ENCODE results near the gene RTF2. TPM values are rescaled to one million over a fixed set of nuclear protein-coding genes. Genes with fewer than 3 reads are reported as not detected.

Gene RTF2
- total and polyA plus RNA-seq, 2 of the 4 experiments (the other 2 are of a cell fraction) = 102 to 109 TPM

DNA sequence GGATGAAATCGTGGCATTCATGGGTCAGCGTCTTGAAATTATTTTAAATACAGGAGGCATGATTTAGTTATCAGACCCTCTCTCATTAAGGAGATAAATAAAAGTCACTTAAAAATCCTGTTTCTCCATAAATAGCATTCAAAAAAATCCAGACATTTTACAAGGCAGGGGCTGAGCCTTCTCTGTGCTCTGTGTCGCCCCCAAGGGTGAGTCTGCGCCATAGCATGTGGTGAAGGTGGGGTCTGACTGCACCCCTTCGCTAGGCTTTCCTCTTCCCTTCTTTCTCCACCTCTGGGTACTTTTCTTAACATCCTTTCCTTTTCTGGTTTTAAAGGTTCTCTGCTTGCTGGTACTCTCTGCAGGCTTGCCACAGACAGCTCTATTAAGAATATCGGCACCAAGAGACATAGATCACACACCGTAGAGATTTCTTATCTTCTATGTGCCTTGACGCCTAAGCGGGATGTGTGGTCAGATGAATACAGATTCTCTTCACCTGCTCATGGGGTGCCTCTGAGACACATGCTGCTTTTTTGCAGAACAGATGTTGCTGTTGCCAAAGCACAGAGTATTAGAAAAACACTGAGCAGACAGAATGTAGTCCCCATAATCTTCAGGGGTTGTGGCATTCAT is 36.1 kb downstream of the RTF2 start:
- DNase-seq = no peak
- no peak overlapping the region for H3K56ac ChIP-seq (ENCODE audit: extremely low read depth, insufficient read depth, low read length)
- H3K9ac ChIP-seq (ENCODE audit: low read depth, low read length) = no peak overlapping the region
- no peaks in the 10 kb centered on the region for H3K27me3 ChIP-seq (ENCODE audit: control insufficient read depth, insufficient read depth, low read length)
- intact Hi-C loops (cut with micrococcal nuclease) = no loop called here
- H2BK120ac ChIP-seq (ENCODE audit: low read depth, low read length) = no peak overlapping the region
- H3K79me1 ChIP-seq (ENCODE audit: low read depth in 1 of 2, low read length in 2 of 2) = peaks cover 28 to 40% of the 10 kb centered on the region in 2 experiments
- in situ Hi-C loops (cut with MboI; ENCODE audit: low sequenced_read_pairs) = no loop called here
- H2BK15ac ChIP-seq (ENCODE audit: low read depth, low read length) = no peak overlapping the region
- H2BK20ac ChIP-seq (ENCODE audit: low read depth, low read length) = no peak overlapping the region
- no peak overlapping the region for H3K18ac ChIP-seq (ENCODE audit: low read depth, low read length)
- H4K5ac ChIP-seq (ENCODE audit: low read depth, low read length) = no peak overlapping the region
- peak; percentile 51; the same call in 1 of the 2 replicates for ATAC-seq (ENCODE audit: low read depth)
- no peak overlapping the region for H3K4me3 ChIP-seq (ENCODE audit: insufficient read depth, low read depth, low read length)
- H3K4me1 ChIP-seq (ENCODE audit: control insufficient read depth, insufficient read depth, low read length) = no peaks in the 10 kb centered on the region
- H3K14ac ChIP-seq (replicated peaks; ENCODE audit: low read depth, low read length) = no peak overlapping the region
- no peak overlapping the region for H2AFZ ChIP-seq (replicated peaks; ENCODE audit: low read length, poor library complexity)
- no CpG with 5 or more reads among the region's 9 CpGs for WGBS, 2 experiments (ENCODE audit: extremely low coverage in 2 of 2, insufficient read length in 1 of 2)
- no peak overlapping the region for H3K23ac ChIP-seq (ENCODE audit: low read depth, low read length)
- H2AK9ac ChIP-seq (replicated peaks; ENCODE audit: low read depth, low read length, poor library complexity) = no peak overlapping the region
- dilution Hi-C loops (cut with HindIII; ENCODE audit: low sequenced_read_pairs, unreplicated experiment) = no loop called here
- no peak overlapping the region for H4K8ac ChIP-seq (ENCODE audit: low read depth in 2 of 2, low read length in 2 of 2)
- no peaks in the 10 kb centered on the region for H3K9me3 ChIP-seq (ENCODE audit: control insufficient read depth, insufficient read depth, low read length)
- POLR2A ChIA-PET (ENCODE audit: unreplicated experiment) = no interaction called here
- H3K36me3 ChIP-seq (ENCODE audit: control insufficient read depth, insufficient read depth, low read length) = peaks cover 19% of the 10 kb centered on the region; the same call in 1 of the 2 replicates
- no TSS peak for BruUV-seq (replicated peaks)
- H3K27ac ChIP-seq (ENCODE audit: insufficient read depth, low read length) = no peak overlapping the region
- H3K9me1 ChIP-seq (ENCODE audit: insufficient read depth, low read length) = no peaks in the 10 kb centered on the region; the same call in 1 of the 2 replicates
- H3K4ac ChIP-seq (ENCODE audit: low read depth, low read length) = no peak overlapping the region
- TF ChIP-seq FOS (IDR thresholded peaks at IDR 0.05; ENCODE audit: low read depth, low read length) = no peak
- TF ChIP-seq USF2 (IDR thresholded peaks at IDR 0.05; ENCODE audit: low read depth, low read length) = no peak
- peak; percentile 34 for TF ChIP-seq CTCF (conservative IDR thresholded peaks at IDR 0.05; ENCODE audit: low read depth, low read length)
- no peak for TF ChIP-seq MXI1 (IDR thresholded peaks at IDR 0.05; ENCODE audit: borderline replicate concordance, low read depth, low read length)
- 0 out of 2 replicates have a peak, but pooled peaks have one; percentile 7 for TF ChIP-seq SMC3 (IDR thresholded peaks at IDR 0.05; ENCODE audit: low read depth, low read length)
- TF ChIP-seq CHD1 (IDR thresholded peaks at IDR 0.05; ENCODE audit: low read depth, low read length) = no peak
- TF ChIP-seq RAD21 (IDR thresholded peaks at IDR 0.05; ENCODE audit: low read length) = peak; percentile 41
- no peak for TF ChIP-seq MAZ (IDR thresholded peaks at IDR 0.05; ENCODE audit: borderline replicate concordance, low read depth, low read length)
- TF ChIP-seq POLR2A (IDR thresholded peaks at IDR 0.05; ENCODE audit: low read depth, low read length) = no peak
- H2AK5ac ChIP-seq (ENCODE audit: low read depth, low read length) = no peak overlapping the region
- H3K4me2 ChIP-seq (ENCODE audit: low read depth, low read length) = no peak overlapping the region
- no peak overlapping the region for H4K91ac ChIP-seq (ENCODE audit: insufficient read depth, low read depth, low read length)
- no peak overlapping the region for H2BK5ac ChIP-seq (ENCODE audit: low read depth, low read length, poor library complexity, severe bottlenecking)
- CTCF ChIA-PET = no interaction called here
- H4K20me1 ChIP-seq (ENCODE audit: insufficient read depth, low read length) = 0 out of 2 replicates have a peak, but pooled peaks cover 5% of the 10 kb centered on the region
